Body of pancreas (tissue), 4 donors: Measurements from ENCODE around the gene RNF187. TPM values are rescaled to one million over a fixed set of nuclear protein-coding genes. Genes with fewer than 3 reads are reported as not detected.

Experiments used
- ATAC-seq: fragments of 150-250 bp; one replicate; pipeline ENCODE4 v1.9.1; 2016
- DNase-seq, 4 donors: peaks; one replicate each; pipeline ENCODE4 v3.0.0-alpha.2; 2019
- H3K27ac ChIP-seq, 4 donors: fragments of 200-600 bp; sonication (generic); 1 replicate in 3 of 4; 2 replicates in 1 of 4; pipeline versions ENCODE4 v1.5.1 to v1.6.1; 2016 to 2019; ENCODE audit warnings: mild to moderate bottlenecking in 1 of 4, mixed read lengths in 1 of 4, moderate library complexity in 1 of 4
- H3K27me3 ChIP-seq, 2 donors: fragments of 200-600 bp; sonication (generic); one replicate each; pipeline ENCODE4 v1.6.0; 2016; ENCODE audit warnings: mild to moderate bottlenecking in 1 of 2
- H3K36me3 ChIP-seq, 2 donors: fragments of 200-600 bp; sonication (generic); replicated peaks in 1 of 2; 2 replicates each; pipeline ENCODE4 v1.5.1; 2016; ENCODE audit warnings: low read depth in 2 of 2; ENCODE audit not compliant: insufficient read depth in 1 of 2
- H3K4me1 ChIP-seq: fragments of 200-600 bp; sonication (generic); one replicate; pipeline ENCODE4 v1.6.0; 2016
- H3K4me3 ChIP-seq, 2 donors: fragments of 200-600 bp; sonication (generic); 1 replicate in 1 of 2; 2 replicates in 1 of 2; pipeline ENCODE4 v1.5.1; 2016 to 2019
- H3K9me3 ChIP-seq, 3 donors: fragments of 200-600 bp; sonication (generic); 1 replicate in 2 of 3; 2 replicates in 1 of 3; pipeline ENCODE4 v1.5.1; 2016
- CTCF ChIP-seq, 7 experiments: fragments of 450-650 bp in 4 of 7; fragments of 200-600 bp in 3 of 7; sonication (generic) in 3 of 7; IDR thresholded peaks; one replicate each; pipeline ENCODE4 v1.5.1; 2016 to 2019; ENCODE audit warnings: antibody characterized with exemption in 7 of 7
- POLR2A ChIP-seq, 3 donors: fragments of 450-650 bp; IDR thresholded peaks; one replicate each; pipeline ENCODE4 v1.6.1; 2016; ENCODE audit warnings: antibody characterized with exemption in 3 of 3, mild to moderate bottlenecking in 2 of 3
- WGBS, 2 donors: methylation state at CpG; one replicate each; pipeline ENCODE4 v1.1.5; 2017; 5-methylcytosine and 5-hydroxymethylcytosine counted together
- intact Hi-C: fragments of 100-400 bp; cut with DNase I; formaldehyde crosslinking; loops from one replicate; pipeline ENCODE4 v1.15.1; 2023
- total RNA-seq, 2 donors: library from RNA; depleted of rRNA; stranded (reverse); fragments of >200 nt; gene quantifications; one replicate each; pipeline ENCODE4 v1.1.0, GENCODE V29; 2016

The RNF187 gene
- total RNA-seq, 2 donors from 2014 or later: 20.0 to 35.9 TPM

DNA sequence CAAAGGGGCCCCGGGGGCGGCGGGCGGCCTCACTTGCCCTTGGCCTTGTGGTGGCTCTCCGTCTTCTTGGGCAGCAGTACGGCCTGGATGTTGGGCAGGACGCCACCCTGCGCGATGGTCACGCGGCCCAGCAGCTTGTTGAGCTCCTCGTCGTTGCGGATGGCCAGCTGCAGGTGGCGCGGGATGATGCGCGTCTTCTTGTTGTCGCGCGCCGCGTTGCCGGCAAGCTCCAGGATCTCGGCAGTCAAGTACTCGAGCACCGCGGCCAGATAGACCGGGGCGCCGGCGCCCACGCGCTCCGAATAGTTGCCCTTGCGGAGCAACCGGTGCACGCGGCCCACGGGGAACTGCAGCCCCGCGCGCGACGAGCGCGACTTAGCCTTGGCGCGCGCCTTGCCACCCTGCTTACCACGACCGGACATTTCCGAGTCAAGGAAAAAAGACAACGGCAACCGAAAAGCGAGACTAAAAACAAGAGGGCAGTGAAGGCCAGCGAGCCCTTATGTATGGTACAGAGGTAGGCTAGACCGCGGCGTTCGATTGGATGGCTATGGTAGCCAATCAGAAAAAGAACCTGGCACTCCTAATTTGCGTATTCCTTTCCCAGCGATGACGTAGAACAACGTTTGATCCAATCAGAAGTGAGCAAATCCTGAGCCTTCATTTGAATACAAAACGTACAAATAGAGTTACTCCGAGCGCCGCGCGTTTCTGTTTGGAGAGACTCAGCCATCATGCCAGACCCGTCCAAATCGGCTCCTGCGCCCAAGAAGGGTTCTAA is 29.6 kb upstream of the RNF187 start:
- H3K9me3 ChIP-seq: no peaks in the 10 kb centered on the region
- H3K36me3 ChIP-seq: no peaks in the 10 kb centered on the region
- peak overlapping the region in 1 of 2 donors; percentile 13 for H3K4me3 ChIP-seq
- H3K27me3 ChIP-seq: peaks cover 0 to 7% of the 10 kb centered on the region in 2 donors
- ATAC-seq (peak; percentile 96), DNase-seq (peak; percentile 76 to 92 (median 88))
- intact Hi-C loops: no loop called here
- peaks cover 30% of the 10 kb centered on the region for H3K4me1 ChIP-seq
- 1 to 5% methylated on average over 27 to 47 of the region's 74 CpGs for WGBS, 2 donors
- peak overlapping the region; percentile 41 to 80 (median 69) for H3K27ac ChIP-seq
- peak in 4 of 7 experiments; percentile 24 to 38 (median 31) for TF ChIP-seq CTCF (IDR thresholded peaks at IDR 0.05)
- TF ChIP-seq POLR2A (IDR thresholded peaks at IDR 0.05): peak; percentile 11 to 73 (median 70)

DNA sequence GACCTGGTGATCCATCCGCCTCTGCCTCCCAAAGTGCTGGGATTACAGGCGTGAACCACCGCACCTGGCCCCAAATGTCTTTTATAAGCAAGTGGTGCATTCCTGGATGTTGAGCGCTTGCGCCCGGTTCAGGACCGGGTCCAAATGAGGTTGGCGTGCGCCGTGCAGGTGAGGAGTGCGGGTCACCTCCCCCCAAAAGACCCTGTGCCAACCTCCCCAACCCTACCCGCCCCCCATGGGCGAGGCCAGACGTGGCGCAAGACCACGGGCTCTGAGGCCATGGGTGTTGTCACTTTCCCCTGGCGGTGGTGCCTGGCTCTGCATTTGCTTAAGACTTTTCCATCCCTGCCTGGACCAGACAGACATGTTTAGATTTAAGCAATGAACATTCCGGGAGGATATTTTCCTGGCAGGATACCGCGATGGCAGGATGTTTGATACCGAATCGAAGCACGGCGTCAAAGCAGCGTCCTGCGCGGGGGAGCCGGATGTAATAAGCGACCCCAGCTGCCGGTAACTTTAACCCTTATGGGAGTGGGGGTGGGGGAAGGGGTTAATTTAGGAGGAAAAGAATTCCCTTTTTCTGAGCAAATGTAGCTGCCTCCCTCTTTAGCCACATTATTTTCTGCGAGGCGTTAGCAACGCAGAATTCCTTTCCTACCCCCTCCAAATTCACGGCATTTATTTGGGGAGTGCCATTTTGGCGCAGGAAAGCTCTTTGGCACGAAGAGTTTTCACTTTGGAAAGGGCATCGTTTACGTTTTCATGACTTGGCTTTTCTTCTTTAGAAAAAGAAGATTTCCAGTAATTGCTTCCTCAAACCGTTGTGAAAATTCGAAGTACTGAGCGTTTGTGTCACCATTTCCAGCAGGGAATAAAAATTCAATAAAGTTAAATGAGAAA is 27.8 kb upstream of the RNF187 start:
- DNase-seq (peak; percentile 35 to 52 (median 40)), ATAC-seq (no peak)
- Histone ChIP-seq H3K9me3 (no peaks in the 10 kb centered on the region), H3K4me3 (no peak overlapping the region), H3K27ac (no peak overlapping the region), H3K27me3 (peaks cover 0 to 17% of the 10 kb centered on the region in 2 donors), H3K36me3 (no peaks in the 10 kb centered on the region), H3K4me1 (peaks cover 38% of the 10 kb centered on the region)
- peak; percentile 43 to 54 (median 44) for TF ChIP-seq CTCF (IDR thresholded peaks at IDR 0.05)
- no peak for TF ChIP-seq POLR2A (IDR thresholded peaks at IDR 0.05)
- intact Hi-C loops: no loop called here
- 11 to 20% methylated on average over 26 to 41 of the region's 41 CpGs for WGBS, 2 donors

- ATAC-seq (no peak), DNase-seq (no peak)
- Histone ChIP-seq H3K36me3 (no peaks in the 10 kb centered on the region), H3K9me3 (no peaks in the 10 kb centered on the region), H3K27ac (no peak overlapping the region), H3K4me3 (no peak overlapping the region), H3K27me3 (peaks cover 0 to 23% of the 10 kb centered on the region in 2 donors), H3K4me1 (peaks cover 42% of the 10 kb centered on the region)
- intact Hi-C loops: no loop called here
- no peak for TF ChIP-seq CTCF (IDR thresholded peaks at IDR 0.05)
- TF ChIP-seq POLR2A (IDR thresholded peaks at IDR 0.05): no peak
- 63 to 79% methylated on average over 2 of the region's 2 CpGs for WGBS, 2 donors
Observed at GRCh38 chr1:228460821-228461220, 26.4 kb upstream of the RNF187 start.

DNA sequence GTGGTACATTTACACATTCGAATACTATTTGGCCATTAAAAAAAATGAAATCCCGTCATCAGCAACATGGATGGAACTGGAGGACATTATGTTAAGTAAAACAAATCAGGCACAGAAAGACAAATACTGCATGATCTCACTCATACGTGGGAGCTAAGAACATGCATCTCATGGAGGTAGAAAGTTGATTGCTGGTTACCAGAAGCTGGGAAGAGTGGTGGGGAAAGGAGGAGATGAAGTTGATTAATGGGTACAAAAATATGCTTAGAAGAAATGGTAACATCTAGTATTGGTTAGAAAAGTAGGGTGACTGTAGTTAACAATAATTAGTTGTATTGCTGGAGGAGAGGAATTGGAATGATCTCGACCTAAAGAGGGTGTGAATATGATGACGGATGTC is 24.6 kb upstream of the RNF187 start:
- Histone ChIP-seq H3K4me1 (peaks cover 33% of the 10 kb centered on the region), H3K36me3 (no peaks in the 10 kb centered on the region), H3K27ac (no peak overlapping the region), H3K27me3 (peaks cover 0 to 29% of the 10 kb centered on the region in 2 donors), H3K4me3 (no peak overlapping the region), H3K9me3 (no peaks in the 10 kb centered on the region)
- intact Hi-C loops: no loop called here
- DNase-seq (no peak), ATAC-seq (no peak)
- TF ChIP-seq CTCF (IDR thresholded peaks at IDR 0.05): no peak
- TF ChIP-seq POLR2A (IDR thresholded peaks at IDR 0.05): no peak
- WGBS, 2 donors: 53 to 65% methylated on average over 5 of the region's 5 CpGs
